ENCODE data around the gene WDR81. TPM values are rescaled to one million over a fixed set of nuclear protein-coding genes. Genes with fewer than 3 reads are reported as not detected.

WDR81 gene
- total and polyA plus RNA-seq, 10 of the 15 experiments (the other 5 are each of a cell fraction or from before 2014, with no cell fraction given), result 0.13 to 22.4 (median 7.3) TPM; not detected in 1

- ChIA-PET POLR2A (interaction anchor here (0.6 to 1.7 kb wide), 7 partner anchors 18 to 708 kb away, joined by 3 to 11 read pairs (median 3); partner anchors contain the start of gene RILP), SMC1A (ENCODE audit: uncharacterized antibody, unreplicated experiment) (interaction anchor here (0.8 to 1.6 kb wide), 2 partner anchors 33 to 35 kb away, joined by 4 read pairs; no protein-coding TSS in a partner anchor), RAD21 (ENCODE audit: unreplicated experiment) (interaction anchor here (0.8 to 1.9 kb wide), 4 partner anchors 29 to 37 kb away, joined by 3 to 8 read pairs (median 4); partner anchors contain the start of gene RILP), CTCF (interaction anchor here (1.0 to 2.1 kb wide), 3 partner anchors 19 to 32 kb away, joined by 3 to 9 read pairs (median 6); no protein-coding TSS in a partner anchor)
- intact Hi-C loops (cut with micrococcal nuclease; ENCODE audit: unreplicated experiment), result no loop called here
- Histone ChIP-seq H3K9me3 (replicated peaks; ENCODE audit: control insufficient read depth, insufficient read depth, low read length) (no peaks in the 10 kb centered on the region), H3K4me3 (peak within 1 kb of the TSS; percentile 96), H2AFZ (ENCODE audit: control insufficient read depth, low read depth, low read length) (peak within 1 kb of the TSS; percentile 99), H3K9ac (ENCODE audit: control insufficient read depth, insufficient read depth, low read length) (peak within 1 kb of the TSS; percentile 83), H4K20me1 (ENCODE audit: control insufficient read depth, insufficient read depth) (no peaks in the 10 kb centered on the region), H3K4me1 (ENCODE audit: control insufficient read depth, insufficient read depth, low read length) (no peaks in the 10 kb centered on the region), H3K4me2 (ENCODE audit: control insufficient read depth, insufficient read depth) (peak within 1 kb of the TSS; percentile 82), H3K79me2 (ENCODE audit: control insufficient read depth, insufficient read depth, low read length) (peaks cover 30% of the 10 kb centered on the region), H3K27ac (ENCODE audit: control insufficient read depth, insufficient read depth) (peak within 1 kb of the TSS; percentile 86), H3K36me3 (ENCODE audit: control insufficient read depth in 2 of 2, insufficient read depth in 2 of 2, low read length in 1 of 2) (peaks cover 13 to 26% of the 10 kb centered on the region in 2 experiments), H3K27me3 (replicated peaks in 1 of 2; ENCODE audit: control insufficient read depth in 2 of 2, insufficient read depth in 2 of 2, low read length in 1 of 2) (no peaks in the 10 kb centered on the region)
- ATAC-seq (peak; percentile 99), FAIRE-seq (peak; percentile 94), DNase-seq (ENCODE audit: low read depth, low spot score) (peak; percentile 95)
- 1% methylated on average over 72 of the region's 72 CpGs for WGBS (ENCODE audit: insufficient coverage, insufficient replicate concordance, low lambda C conversion rate, missing lambda C conversion rate)
- in situ Hi-C loops (cut with MboI), result no loop called here
- BruUV-seq (replicated peaks), result no TSS peak
- TF ChIP-seq HDAC6 (IDR thresholded peaks at IDR 0.05; ENCODE audit: unreplicated experiment), result no peak
- no peak for TF ChIP-seq ZNF622 (IDR thresholded peaks at IDR 0.05)
- TF ChIP-seq CHD1 (IDR thresholded peaks at IDR 0.05; ENCODE audit: low read depth, low read length), result 0 out of 2 replicates have a peak, but pooled peaks have one; percentile 83
- TF ChIP-seq NFYA (IDR thresholded peaks at IDR 0.05; ENCODE audit: borderline replicate concordance, low read depth, low read length), result 0 out of 2 replicates have a peak, but pooled peaks have one; percentile 28
- TF ChIP-seq, protein P1, sequence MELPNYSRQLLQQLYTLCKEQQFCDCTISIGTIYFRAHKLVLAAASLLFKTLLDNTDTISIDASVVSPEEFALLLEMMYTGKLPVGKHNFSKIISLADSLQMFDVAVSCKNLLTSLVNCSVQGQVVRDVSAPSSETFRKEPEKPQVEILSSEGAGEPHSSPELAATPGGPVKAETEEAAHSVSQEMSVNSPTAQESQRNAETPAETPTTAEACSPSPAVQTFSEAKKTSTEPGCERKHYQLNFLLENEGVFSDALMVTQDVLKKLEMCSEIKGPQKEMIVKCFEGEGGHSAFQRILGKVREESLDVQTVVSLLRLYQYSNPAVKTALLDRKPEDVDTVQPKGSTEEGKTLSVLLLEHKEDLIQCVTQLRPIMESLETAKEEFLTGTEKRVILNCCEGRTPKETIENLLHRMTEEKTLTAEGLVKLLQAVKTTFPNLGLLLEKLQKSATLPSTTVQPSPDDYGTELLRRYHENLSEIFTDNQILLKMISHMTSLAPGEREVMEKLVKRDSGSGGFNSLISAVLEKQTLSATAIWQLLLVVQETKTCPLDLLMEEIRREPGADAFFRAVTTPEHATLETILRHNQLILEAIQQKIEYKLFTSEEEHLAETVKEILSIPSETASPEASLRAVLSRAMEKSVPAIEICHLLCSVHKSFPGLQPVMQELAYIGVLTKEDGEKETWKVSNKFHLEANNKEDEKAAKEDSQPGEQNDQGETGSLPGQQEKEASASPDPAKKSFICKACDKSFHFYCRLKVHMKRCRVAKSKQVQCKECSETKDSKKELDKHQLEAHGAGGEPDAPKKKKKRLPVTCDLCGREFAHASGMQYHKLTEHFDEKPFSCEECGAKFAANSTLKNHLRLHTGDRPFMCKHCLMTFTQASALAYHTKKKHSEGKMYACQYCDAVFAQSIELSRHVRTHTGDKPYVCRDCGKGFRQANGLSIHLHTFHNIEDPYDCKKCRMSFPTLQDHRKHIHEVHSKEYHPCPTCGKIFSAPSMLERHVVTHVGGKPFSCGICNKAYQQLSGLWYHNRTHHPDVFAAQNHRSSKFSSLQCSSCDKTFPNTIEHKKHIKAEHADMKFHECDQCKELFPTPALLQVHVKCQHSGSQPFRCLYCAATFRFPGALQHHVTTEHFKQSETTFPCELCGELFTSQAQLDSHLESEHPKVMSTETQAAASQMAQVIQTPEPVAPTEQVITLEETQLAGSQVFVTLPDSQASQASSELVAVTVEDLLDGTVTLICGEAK (IDR thresholded peaks at IDR 0.05; ENCODE audit: borderline replicate concordance), result peak; percentile 91
- peak; percentile 99 for TF ChIP-seq POLR2A (IDR thresholded peaks at IDR 0.05; ENCODE audit: low read depth, low read length)
- TF ChIP-seq ESRRA (IDR thresholded peaks at IDR 0.05; ENCODE audit: low read length), result 0 out of 2 replicates have a peak, but pooled peaks have one; percentile 54
- TF ChIP-seq ZNF207 (IDR thresholded peaks at IDR 0.05; ENCODE audit: borderline replicate concordance), result peak; percentile 74; the same call in 1 of the 2 replicates
- peak; percentile 69 for TF ChIP-seq NR2C1 (IDR thresholded peaks at IDR 0.05)
- TF ChIP-seq GABPA (IDR thresholded peaks at IDR 0.05; ENCODE audit: low read depth), result peak; percentile 88
- TF ChIP-seq E2F8 (IDR thresholded peaks at IDR 0.05; ENCODE audit: low read depth, partially characterized antibody), result no peak
- peak; percentile 41; the same call in 1 of the 2 replicates for TF ChIP-seq NRF1 (conservative IDR thresholded peaks at IDR 0.05; ENCODE audit: low read depth, low read length)
- no peak for TF ChIP-seq RAD51 (IDR thresholded peaks at IDR 0.05)
- TF ChIP-seq POU2F2 (IDR thresholded peaks at IDR 0.05; ENCODE audit: borderline replicate concordance, low read depth, low read length), result no peak; the same call in 2 of the 3 replicates
- TF ChIP-seq NBN (IDR thresholded peaks at IDR 0.05), result peak; percentile 10; the same call in 1 of the 2 replicates
- TF ChIP-seq, protein P2, sequence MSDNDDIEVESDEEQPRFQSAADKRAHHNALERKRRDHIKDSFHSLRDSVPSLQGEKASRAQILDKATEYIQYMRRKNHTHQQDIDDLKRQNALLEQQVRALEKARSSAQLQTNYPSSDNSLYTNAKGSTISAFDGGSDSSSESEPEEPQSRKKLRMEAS (IDR thresholded peaks at IDR 0.05; ENCODE audit: low read depth, low read length), result no peak
- TF ChIP-seq STAT1 (conservative IDR thresholded peaks at IDR 0.05), result 0 out of 2 replicates have a peak, but pooled peaks have one; percentile 54
Observed at GRCh38 chr17:1684378-1685189, 39.9 kb upstream of the WDR81 start, which contains the start of gene PRPF8. TSS of gene PRPF8 (minus strand) at chr17:1684867. CDS start at chr17:1684571, 296 bp downstream.

Measured in GM12878 (cell line).